ENCODE results near the gene LRRC41.
"Not testable (repeated sequence)": the region's sequence is repeated elsewhere in the genome, so short reads cannot be mapped to it uniquely, and the experiment has no call there.

Gene LRRC41

DNA sequence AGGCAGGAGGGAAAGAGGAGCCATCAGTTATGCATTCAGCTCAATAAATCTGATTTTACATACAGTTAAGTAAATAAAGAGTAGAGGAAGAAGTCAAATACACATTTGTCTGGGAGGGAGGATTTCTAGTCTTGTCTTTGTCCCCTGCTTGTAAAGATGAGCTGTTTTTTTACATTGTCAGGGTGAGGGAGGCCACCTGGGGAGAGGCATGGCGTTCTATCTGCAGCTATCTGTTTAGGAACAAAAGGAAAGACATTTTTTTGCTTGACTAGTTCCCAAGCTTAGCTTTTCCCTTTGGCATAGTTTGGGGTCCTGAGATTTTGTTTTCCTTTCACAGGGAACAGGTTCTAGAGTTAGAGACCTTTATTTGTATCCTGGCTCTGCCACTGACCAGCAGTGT lies 40.9 kb downstream of the LRRC41 start:
- TF ChIP-seq, protein P1, sequence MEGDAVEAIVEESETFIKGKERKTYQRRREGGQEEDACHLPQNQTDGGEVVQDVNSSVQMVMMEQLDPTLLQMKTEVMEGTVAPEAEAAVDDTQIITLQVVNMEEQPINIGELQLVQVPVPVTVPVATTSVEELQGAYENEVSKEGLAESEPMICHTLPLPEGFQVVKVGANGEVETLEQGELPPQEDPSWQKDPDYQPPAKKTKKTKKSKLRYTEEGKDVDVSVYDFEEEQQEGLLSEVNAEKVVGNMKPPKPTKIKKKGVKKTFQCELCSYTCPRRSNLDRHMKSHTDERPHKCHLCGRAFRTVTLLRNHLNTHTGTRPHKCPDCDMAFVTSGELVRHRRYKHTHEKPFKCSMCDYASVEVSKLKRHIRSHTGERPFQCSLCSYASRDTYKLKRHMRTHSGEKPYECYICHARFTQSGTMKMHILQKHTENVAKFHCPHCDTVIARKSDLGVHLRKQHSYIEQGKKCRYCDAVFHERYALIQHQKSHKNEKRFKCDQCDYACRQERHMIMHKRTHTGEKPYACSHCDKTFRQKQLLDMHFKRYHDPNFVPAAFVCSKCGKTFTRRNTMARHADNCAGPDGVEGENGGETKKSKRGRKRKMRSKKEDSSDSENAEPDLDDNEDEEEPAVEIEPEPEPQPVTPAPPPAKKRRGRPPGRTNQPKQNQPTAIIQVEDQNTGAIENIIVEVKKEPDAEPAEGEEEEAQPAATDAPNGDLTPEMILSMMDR (IDR thresholded peaks at IDR 0.05), result no peak
- Histone ChIP-seq H3K4me3 (no peak overlapping the region), H3K27ac (no peak overlapping the region)
- DNase-seq (ENCODE audit: low spot score), result no peak

DNA sequence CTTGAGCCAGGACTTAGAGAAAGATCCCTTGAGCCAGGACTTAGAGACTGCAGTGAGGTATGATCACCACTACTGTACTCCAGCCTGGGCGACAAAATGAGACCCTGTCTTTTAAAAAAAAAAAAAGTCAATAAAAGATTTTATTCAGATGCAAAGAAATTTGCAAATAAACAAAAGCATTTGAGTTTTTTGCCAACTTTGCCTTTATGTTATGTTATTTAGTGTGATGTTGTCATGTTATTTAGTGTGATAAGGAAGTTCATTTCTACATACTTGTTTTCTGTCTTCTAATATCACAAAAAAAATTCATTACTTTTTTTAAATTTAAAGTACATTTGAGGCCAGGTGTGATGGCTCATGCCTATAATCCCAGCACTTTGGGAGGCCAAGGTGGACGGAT lies 46.9 kb downstream of the LRRC41 start:
- no peak for DNase-seq (ENCODE audit: low spot score)
- no peak overlapping the region for H3K27ac ChIP-seq
- TF ChIP-seq, protein P1 (IDR thresholded peaks at IDR 0.05), result no peak
- no peak overlapping the region for H3K4me3 ChIP-seq

DNA sequence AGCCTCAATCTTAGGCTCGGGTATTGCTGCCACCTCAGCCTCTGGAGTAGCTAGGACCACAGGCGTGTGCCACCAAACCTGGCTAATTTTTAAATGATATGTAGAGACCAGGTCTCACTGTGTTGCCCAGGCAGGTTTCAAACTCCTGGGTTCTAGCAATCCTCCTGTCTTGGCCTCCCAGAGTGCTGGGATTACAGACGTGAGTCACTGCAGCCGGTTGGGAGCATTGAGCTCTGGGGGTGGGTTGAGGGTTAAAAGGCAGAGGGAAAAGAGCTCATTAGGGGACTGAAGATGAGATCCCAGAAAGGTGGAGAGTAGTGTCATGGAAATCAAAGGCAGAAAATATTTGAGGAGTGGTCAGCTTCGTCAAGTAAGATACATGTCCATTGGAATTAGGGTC lies 48.7 kb downstream of the LRRC41 start:
- Histone ChIP-seq H3K27ac (no peak overlapping the region), H3K4me3 (no peak overlapping the region)
- TF ChIP-seq, protein P1 (IDR thresholded peaks at IDR 0.05), result no peak
- DNase-seq (ENCODE audit: low spot score), result no peak

DNA sequence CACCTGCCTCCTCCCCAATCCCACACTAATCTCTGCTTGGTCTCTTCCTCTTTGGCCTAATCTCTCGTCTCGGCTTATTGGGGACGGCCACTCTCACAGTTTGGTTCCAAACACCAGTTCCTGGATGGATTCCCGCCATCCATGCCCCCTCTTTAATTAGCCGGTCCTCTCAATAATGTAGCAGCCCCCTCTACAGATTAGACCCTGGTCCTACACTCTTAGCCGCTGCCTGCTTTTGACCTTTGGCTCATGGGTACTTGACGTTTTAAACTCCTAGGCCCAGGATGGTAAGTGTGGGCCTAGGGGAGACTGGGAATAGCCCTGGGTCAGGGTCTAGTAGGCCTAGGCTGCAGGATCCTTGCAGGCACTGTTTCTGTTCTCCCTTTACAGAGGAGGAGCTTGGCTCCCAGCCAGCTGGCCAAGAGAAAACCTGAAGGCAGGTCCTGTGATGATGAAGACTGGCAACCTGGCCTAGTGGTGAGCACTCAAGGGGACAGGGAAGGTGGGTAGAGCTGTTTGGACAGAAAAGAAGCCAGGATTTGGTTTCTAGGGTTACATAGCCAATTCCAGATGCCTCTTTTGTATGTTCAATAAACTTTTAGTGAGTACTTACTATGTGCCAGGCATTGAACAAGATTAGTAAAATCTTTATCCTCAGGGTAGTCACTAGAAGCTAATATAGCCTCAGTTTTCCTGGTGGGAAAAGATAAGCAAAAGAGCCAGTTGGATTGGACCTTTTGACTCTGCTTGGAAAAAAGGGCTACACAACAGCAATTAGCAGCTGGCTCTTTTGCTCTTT lies 55.1 kb downstream of the LRRC41 start:
- Histone ChIP-seq H3K27ac (no peak overlapping the region), H3K4me3 (peak overlapping the region; percentile 88)
- DNase-seq (ENCODE audit: low spot score), result no peak
- TF ChIP-seq, protein P1 (IDR thresholded peaks at IDR 0.05), result no peak

DNA sequence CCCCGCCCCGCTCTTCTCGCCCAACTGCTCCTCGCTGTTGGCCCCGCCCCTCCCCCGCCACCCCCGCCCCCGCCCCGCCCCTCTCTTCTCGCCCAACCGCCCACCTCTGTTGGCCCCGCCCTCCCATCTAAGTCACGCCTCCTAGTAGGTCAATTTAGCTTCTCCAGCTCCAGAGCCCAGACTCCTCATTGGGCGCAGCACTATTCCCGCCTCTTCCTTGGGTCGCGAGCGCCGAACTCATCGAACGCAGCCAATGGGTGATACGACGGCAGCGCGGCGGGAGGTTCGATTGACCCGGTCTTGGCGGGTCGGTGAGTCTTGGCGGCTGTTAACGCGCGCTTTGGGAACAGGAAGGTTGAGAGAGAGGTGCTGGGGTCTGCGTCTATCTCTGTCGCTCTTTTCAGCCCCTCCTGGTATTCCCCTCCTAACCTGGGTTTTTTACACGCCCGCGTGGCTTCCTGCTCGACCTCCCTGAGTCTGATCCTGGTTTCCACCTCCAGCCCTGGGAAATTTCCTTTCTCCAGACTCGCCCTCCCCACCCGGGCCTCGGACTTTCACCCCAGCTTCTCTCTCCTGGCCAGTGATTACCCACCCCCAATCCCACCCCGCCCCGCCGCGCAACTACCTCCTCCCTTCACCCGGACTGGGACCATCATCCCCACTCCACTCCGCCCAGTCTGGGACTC lies 55.8 kb downstream of the LRRC41 start, which contains the start of gene RAD54L:
TSS of gene RAD54L (plus strand) at position 328 of the 686 bp plus-strand sequence. CDS start 643 bp downstream, outside the sequence.
- peak; percentile 98 for DNase-seq (ENCODE audit: low spot score)
- TF ChIP-seq, protein P1 (IDR thresholded peaks at IDR 0.05), result no peak
- Histone ChIP-seq H3K4me3 (peak within 1 kb of the TSS; percentile 88), H3K27ac (peak within 1 kb of the TSS; percentile 55 to 73)

DNA sequence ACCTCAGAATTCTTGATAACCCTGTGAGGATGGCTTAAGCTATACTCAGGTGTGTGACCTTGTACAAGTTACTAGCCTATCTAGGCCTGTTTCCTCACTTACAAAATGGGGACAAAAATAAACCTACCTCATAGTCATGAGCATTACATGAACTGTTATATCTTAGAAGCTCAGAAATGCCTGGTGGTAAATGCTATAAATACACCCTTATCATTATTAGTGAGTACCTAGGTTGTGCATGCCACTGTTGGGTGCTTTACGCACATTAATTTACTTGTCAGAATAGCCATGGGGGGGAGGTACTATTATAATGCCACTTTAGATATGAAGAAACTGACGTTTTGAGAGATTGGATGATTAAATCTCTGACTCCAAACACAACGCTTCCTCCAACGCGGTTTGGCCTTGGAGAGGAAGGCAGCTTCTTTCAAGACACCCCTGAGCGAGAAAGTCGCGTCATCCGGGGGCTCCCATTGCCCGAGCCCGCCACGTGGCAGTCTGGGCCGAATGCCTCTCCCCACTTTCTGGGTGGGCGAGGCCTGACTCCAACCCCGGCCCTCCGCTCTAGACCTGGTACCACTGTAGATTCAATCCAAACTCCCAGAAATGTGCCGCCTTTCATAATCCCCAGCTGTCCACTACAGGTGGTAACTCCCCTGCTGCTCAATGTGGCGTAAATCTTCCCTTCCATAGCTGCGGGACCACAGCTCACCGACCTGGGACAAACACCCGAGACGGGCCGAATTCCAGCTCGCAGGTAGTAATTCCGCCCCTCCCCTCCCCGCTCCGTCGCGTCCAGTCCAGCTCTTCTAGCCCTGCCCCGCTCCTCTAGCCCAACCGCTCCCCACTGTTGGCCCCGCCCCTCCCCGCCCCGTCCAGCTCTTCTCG lies 56.6 kb downstream of the LRRC41 start:
- TF ChIP-seq, protein P1 (IDR thresholded peaks at IDR 0.05), result no peak
- H3K27ac ChIP-seq, result peak overlapping the region; percentile 55 to 73
- H3K4me3 ChIP-seq, result peak overlapping the region; percentile 88
- no peak for DNase-seq (ENCODE audit: low spot score)

DNA sequence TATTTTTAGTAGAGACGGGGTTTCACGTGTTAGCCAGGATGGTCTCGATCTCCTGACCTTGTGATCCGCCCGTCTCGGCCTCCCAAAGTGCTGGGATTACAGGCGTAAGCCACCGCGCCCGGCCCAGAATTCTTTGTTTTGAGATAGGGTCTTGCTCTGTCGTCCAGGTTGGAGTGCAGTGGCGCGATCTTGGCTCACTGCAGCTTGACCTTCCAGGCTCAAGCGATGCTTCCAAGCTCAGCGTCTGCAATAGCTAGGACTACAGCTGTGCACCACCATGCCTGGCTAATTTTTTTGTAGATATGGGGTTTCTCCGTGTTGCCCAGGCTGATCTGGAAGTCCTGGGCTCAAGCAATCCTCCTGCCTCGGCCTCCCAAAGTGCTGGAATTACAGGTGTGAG lies 57.3 kb downstream of the LRRC41 start:
- not testable (repeated sequence) for DNase-seq (ENCODE audit: low spot score); H3K4me3 ChIP-seq; H3K27ac ChIP-seq

All from coronary artery (tissue), 2 donors.